T follicular helper cell (primary cell): ENCODE results near the gene NINL.
"Not testable (repeated sequence)": the region's sequence is repeated elsewhere in the genome, so short reads cannot be mapped to it uniquely, and the experiment has no call there.

ENCODE experiments used
- DNase-seq: peaks from one replicate; pipeline ENCODE4 v3.0.0-alpha.2; 2020; ENCODE audit warnings: low read depth

The NINL gene

DNA sequence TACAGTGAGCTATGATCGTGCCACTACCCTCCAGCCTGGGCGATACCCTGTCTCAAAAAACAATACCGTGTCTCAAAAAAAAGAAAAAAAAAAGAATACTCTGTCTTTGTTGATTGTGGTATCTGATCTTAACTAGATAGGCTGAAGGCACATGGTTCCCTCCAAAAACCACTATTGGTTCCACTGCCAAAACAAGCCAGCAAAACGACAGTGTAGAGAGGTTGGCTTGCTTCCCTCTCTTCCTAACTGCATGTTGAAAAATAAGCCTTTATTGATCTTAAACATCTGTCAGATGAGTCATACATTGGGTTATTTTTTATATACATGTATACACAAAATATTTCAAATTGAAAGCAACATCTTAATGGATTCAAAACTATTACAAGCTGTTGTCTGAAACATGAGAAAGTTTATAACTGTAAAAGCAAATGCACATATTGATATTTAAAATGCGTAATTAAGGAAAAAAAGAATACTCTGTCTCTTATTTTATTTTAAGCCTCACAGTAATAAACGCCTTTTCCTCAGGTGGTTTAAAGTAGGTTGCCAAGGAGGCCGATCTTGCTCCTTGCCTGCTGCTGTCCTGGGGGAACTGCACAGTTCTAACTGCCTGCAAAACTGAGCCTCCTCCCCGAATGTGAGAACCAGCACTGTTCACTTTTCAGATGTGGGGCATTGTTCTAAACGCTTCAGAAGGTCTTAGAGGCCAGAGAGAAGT is 7.0 kb upstream of the NINL start:
- DNase-seq, result no peak

DNA sequence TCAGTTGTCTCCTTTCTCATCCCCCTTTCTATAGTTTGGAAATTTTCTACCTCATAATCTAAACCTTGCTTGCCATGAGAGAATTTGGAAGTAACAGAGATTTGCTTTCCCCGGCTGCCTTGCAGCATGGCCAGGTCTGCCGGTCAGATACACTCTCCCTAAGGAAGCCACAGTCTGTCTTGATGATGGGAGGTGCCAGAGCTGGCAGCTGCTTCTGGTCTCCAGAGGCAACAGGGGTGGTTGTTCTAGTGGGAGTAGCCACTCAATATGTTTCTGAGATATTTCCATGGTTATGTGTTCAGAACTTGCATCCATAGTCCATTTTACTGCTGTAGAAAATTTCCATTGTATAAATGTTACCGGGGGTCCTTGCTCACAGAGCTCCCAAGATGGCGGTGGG is 5.4 kb upstream of the NINL start:
- not testable (repeated sequence) for DNase-seq

DNA sequence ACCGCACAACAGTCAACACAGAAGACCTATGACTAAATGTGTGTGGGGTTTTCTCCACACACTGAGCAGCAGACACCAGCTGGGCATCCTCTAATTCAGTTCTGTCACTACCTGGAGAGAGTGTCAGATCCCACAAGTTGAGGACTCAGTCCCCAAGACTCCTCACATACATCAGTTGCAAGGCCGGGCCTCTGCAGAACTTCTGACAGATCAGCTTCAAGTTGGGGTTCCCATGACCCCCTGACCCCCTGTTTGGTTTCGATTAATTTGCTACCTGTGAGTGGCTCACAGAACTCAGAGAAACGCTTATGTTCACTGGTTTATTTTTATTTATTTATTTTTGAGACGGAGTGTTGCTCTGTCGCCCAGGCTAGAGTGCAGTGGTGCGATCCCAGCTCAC is 3.2 kb upstream of the NINL start:
- DNase-seq, result no peak

DNA sequence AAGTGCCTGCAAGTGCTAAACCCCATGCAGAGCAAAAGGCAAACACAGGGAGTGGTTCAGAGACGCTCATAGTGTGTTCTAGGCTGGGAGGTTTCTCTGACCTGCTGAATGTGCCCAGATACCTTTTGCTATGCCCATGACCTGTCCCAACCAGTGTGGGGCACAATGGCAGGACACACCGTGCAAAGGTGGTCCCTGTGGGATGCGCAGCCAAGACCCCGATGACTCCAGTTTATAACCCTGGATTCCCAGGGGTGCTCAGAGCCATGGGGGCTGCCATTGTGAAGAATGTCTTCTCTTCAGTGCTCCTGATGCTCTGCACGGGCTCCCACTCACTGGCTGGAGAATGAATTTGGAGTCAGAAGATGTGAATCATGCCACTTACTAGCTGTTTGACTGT is 2.2 kb upstream of the NINL start:
- DNase-seq, result no peak

DNA sequence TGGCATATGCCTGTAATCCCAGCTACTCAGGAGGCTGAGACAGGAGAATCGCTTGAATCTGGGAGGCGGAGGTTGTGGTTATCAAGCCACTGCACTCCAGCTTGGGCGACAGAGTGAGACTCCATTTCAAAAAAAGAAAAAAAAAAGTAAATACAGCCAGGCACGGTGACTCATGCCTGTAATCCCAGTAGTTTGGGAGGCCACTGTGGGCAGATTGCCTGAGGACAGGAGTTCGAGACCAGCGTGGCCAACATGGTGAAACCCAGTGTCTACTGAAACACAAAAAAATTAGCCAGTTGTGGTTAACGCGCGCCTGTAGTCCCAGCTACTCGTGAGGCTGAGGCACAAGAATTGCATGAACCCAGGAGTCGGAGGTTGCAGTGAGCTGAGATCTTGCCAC is 1.5 kb upstream of the NINL start:
- no peak for DNase-seq

DNA sequence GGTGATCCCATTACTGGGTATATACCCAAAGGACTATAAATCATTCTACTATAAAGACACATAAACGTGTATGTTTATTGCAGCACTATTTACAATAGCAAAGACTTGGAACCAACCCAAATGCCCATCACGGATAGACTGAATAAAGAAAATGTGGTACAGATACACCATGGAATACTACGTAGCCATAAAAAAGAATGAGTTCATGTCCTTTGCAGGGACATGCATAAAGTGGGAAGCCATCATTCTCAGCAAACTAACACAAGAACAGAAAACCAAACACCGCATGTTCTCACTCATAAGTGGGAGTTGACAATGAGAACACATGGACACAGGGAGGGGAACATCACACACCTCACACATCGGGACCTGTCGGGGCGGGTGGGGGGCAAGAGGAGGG is 1.7 kb downstream of the NINL start:
- DNase-seq, result not testable (repeated sequence)

DNA sequence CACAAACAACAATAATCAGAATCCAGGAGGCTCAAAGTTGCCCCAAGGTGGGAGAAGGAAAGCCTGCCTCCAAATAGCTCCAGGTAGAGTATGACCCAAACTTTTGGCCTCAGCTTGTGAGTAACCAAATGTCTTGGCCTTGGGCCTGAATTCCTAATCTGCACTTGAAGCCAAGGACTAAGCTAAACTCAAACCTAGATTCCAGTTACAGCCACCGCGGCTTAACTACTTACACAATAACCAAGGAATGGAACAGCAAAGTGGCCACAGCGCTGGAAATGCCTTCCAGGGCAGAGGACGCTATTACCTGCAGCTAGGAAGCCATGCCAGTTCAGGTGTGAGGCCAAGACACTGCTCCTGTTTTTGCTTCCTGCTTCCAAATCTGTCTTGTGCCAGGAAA is 4.6 kb downstream of the NINL start:
- DNase-seq, result no peak

DNA sequence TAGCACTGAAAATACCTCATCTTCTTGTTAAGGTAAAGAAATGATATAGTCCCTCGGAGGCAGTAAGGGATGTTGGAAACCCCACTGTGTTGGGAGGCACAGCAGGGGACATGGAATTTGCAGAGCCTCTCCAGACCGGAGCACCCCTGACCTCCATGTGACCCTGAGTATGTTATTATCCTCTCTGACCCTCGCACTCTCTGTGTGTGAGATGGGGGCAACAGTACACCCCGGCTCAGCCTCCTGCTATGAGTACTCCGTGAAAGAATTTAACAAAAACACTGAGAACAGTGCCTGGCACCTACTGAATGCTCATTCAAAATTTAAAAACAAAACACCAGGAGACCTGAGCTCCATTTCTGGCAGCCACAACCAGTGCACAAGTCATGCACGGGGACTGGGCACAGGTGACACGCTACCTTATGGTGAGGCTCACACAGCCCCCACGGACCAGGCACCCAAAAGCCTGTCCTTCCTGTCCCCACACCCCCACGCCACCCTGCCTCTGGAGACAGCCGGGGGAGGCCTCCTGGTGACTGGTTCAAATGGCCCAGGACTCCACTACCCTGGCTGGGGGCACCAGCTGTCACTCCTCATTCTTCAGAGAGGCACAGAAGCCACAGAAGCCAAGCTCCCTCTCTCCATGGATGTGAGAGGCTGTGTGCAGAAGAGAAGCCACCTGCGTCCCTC is 6.1 kb downstream of the NINL start:
- no peak for DNase-seq

DNA sequence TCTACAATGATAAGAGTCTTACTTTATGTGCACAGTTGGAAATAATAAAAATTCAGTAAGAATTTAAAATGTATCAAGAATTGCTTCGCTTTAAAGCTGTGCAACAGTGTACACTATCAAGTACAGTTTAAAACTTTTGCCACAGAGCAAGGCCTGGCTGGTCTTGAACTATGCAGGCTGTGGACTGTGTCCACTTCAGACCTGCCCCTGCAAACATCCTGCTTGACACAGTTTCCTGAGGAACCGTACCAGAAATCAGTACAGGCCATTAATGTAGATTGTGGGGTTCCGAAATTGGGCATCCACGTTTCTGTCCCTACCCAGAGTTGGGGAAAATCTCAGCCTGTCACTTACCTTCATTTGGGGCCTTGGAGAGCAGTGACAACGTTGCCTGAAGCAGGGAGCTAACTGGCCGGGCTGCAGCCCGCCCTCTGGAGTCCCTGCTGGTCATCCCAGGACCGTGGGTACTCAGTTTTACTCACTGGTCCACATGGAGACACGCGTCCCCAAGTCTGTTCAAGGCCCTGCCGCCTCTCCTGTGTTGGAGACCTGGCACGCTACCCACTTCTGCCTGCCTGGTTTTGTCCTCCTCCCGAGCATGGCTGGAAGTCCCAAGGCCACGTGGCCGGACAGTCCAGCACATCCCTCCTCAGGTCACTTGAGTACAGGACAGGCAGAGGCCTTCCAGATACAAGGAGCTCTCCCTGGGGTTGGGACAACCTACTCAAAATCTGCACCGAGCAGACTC is 8.4 kb downstream of the NINL start:
- DNase-seq, result no peak

DNA sequence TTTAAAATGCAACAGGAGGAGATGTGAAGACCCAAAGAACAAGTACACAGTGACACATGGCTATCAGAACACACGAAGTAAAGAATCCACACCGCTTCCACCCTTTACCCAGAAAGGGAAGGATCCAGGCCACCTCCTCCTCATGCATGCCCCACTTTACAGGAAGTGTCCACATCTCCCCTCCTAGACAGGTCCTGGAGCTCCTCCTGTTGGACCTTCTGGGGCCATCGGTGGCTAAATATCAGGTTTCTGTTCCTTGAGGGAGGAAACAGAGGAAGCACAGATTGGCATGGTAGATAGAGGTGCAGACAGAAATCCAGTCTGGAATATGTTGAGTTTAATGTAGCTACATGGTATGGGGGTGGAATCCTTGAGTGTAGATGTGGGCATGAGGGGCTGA is 10.9 kb downstream of the NINL start:
- DNase-seq, result no peak

DNA sequence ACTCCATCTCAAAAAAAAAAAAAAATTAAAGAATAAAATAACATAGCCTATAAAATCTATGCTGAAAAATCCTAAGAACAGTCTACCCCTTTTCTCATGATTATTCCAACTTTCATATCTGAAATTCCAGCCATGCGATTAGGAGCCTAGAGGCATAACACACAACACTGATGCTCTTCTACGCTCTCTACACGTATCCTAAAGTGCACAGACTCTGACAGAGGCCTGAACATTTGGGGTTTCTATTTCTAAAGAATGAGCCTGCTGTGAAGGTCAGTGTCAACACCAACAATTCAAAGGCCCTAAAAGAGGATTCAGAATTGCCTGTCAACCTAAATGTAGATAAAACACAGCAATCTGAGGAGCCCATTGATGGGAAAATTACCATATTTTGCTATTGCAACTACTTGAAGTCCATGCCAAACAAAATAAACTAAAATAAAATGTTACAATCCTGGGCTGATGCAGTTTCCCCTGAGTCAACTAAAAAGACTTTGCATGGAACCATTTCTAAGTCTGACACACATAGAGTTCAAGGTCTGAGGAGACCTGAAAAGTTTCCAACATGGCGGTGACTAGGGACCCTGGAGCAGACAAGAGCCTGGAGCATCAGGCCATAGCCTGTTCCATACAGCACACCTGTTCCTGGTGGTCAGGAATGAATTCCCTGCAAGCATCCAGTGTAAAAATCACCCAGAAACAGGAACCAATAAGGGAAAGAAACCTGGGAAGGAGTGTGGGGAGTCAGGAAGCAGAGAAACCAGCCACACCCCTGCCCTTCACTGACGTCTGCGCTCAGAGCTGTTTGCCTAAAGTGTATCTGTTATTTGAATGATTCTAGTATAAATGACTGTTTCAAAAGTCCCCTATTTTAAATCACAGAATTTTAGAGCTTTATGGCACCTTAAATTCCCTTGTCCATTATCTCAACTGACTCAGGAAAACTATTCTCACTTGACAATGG is 11.8 kb downstream of the NINL start:
- no peak for DNase-seq

DNA sequence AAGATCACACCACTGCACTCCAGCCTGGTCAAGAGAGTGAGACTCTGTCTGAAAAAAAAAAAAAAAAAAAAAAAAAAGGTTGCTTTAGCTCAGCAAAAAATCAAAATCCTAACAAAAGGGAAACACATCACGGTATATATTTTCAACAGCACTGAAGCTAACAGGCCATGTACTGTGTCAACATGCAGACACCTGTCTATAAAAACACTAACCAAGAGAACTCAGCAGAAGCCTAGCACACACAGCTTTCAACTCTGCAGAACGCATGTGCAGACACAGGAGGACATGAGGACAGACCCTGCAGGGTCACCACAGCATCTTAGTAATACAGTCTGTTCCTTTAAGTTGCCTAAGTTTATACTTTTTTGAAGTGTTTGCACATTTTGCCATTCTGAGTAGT is 13.5 kb downstream of the NINL start:
- DNase-seq, result no peak

DNA sequence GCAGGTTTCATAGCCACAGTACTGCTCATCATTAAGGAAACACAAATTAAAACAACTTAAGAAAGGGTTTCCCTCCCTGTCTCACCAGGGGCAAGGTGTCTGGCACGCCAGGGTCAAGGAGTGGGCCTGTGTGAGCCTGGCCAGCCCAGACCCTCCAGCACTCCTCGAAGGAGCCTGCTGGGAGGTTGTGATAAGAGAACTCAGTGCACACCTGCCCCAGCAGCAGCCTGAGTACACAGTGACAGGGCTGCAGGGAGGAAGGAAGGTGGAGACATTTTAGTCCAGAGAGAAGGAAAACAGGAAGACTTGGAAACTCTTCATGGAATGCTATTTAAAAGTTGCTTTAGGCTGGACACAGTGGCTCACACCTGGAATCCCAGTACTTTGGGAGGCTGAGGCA is 14.1 kb downstream of the NINL start:
- no peak for DNase-seq

DNA sequence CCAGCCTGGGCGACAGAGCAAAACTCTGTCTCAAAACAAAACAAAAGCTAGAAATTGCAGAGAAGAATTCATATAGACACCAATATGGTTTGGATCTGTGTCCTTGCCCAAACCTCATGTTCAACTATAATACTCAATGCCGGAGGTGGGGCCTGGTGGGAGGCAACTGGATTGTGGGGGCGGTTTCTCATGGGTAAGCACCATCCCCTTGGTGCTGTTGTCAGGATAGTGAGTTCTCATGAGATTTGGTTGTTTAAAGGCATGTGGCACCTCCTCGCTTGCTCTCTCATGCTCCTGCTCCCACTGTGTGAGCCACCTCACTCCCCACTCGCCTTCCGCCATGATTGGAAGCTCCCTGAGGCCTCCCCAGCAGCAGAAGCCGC is 15.2 kb downstream of the NINL start:
- DNase-seq, result no peak

DNA sequence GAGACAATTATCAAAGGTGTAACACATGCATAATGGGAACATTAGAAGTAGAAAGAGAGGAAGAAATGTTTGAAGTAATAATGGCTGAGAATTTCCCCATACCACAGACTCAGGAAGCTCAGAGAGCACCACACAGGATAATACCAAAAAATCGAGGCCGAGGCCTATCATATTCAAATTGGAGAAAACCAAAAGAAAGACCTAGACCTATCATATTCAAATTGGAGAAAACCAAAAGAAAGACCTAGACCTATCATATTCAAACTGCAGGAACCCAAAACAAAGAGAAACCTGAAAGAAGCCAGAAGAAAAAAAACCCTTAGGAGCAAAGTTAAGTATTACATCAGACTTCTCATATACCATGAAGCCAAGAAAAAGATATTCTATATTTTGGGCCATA is 18.0 kb downstream of the NINL start:
- DNase-seq, result no peak

DNA sequence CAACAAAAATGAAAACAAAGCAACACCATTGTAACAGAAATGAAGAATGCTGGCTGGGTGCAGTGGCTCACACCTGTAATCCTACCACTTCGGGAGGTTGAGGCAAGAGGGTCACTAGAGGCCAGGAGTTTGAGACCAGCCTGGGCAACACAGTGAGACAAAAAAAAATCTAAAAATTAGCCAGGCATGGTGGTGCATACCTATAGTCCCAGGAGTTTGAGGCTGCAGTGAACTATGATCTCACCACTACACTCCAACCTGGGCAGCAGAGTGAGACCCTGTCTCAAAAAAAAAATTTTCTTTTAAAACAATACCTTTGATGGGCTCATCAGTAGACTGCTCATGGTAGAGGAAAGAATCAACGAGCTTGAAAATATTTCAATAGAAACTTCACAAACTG is 18.5 kb downstream of the NINL start:
- no peak for DNase-seq

DNA sequence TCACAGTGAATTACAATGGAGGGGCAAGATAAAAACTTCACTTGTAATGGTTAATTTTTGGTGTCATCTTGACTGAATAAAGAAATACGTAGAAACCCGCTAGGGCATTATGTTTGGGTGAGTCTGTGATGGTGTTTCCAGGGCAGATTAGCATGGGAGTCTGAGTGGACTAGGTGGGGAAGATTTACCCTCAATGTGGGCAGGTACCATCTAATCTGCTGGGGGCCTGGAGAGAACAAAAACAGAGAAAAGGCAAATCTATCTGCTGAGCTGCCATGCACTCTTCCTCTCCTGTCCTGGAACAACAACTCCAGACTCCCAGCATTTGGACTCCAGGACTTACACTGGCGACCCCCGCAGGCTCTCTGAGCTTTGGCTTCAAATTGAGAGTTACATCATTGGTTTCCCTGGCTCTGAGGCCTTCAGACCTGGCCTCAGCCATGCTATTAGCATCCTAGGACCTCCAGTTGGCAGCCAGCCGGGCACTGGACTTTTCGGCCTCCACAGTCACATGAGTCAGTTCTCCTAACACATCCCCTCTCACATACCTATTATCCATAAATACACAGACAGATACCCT is 19.7 kb downstream of the NINL start:
- DNase-seq, result no peak

DNA sequence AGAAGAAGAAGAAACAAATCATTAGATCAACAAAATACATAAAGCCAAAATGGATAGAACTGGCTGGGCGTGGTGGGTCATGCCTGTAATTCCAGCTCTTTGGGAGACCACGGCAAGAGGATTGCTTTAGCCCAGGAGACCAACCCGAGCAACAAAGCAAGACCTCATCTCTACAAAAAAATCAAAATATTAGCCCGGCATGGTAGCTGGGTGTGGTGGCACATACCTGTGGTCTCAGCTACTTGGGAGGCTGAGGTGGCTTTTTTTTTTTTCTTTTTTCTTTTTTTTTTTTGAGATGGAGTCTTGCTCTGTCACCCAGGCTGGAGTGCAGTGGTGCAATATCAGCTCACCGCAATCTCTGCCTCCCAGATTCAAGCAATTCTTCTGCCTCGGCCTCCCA is 21.5 kb downstream of the NINL start:
- no peak for DNase-seq

DNA sequence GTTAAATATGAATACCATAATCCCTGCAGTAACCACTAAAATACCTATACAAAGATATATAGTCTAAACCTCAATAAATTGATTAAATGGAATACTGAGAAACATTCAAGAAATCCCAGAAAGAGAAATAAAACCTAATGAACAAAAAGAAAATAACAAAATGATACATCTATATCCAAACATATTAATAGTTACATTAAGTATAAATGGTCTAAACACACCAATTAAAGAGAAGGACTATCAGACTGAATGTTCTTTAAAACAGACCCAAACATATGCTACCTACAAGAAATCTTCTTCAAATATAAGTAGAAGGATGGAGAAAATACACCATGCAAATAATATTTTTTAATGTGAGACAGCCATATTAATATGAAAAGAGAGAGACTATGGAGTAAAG is 22.0 kb downstream of the NINL start:
- DNase-seq, result no peak

DNA sequence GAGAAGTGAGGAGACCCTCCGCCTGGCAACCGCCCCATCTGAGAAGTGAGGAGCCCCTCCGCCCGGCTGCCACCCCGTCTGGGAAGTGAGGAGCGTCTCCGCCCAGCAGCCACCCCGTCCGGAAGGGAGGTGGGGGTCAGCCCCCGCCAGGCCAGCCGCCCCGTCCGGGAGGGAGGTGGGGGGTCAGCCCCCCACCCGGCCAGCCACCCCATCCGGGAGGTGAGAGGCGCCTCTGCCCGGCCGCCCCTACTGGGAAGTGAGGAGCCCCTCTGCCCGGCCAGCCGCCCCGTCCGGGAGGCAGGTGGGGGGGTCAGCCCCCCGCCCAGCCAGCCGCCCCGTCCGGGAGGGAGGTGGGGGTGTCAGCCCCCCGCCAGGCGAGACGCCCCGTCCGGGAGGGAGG is 23.6 kb downstream of the NINL start:
- not testable (repeated sequence) for DNase-seq

DNA sequence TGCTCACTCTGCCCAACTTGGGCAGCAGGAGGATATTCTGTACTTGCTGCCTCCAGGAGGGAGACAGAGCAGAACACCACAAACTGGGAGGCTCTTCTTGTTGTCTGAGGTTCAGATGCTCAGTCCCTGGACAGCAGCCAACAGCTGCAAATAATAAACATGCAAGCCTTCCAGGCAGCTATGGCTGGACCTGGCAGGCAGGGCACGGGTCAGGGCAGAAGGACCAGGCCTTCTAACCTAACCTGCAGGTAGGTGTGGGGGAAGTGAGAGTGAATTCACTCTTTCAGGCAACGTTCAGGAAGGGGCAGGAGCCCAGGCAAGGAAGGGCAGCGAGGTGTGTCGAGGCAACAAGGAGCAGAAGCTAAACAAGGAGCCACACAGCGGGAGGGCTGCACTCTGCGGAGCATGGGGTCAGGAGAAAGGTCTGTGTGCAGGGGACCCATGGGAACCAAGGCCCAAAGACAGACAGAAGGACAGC is 31.5 kb downstream of the NINL start:
- no peak for DNase-seq

DNA sequence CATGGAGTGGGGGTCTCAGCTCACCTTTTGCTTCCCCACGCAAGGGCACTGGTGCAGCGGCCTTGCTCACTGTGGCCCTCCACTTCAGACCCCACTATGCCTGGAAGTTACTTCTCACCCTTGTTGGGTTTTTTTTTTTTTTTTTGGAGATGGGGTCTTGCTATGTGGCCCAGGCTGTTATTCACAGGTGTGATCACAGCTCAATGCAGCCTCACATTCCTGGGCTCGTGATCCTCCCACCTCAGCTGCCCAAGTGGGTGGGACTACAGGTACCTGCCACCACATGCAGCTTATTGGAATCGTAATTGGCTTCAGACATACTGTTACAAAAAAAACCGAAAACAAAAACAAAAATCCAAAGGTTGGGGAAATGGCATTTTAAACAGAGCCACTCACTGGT is 32.4 kb downstream of the NINL start:
- DNase-seq, result no peak
